ENCODE data around the gene CMAS.
"Not testable (repeated sequence)": the region's sequence is repeated elsewhere in the genome, so short reads cannot be mapped to it uniquely, and the experiment has no call there.

The CMAS gene

GRCh38 chr12:22046090-22046967, at the start of gene CMAS:
CMAS (plus strand) TSS chr12:22046218; CDS start chr12:22046304, 86 bp downstream.
- DNase-seq: peak; percentile 84 to 89

GRCh38 chr12:21998295-21998694, 47.7 kb upstream of the CMAS start:
- no peak for DNase-seq

- no peak for DNase-seq
Observed at GRCh38 chr12:21998782-21999181, 47.2 kb upstream of the CMAS start.

- no peak for DNase-seq
Observed at GRCh38 chr12:22002430-22002829, 43.6 kb upstream of the CMAS start.

GRCh38 chr12:22007794-22008193, 38.2 kb upstream of the CMAS start:
- not testable (repeated sequence) for DNase-seq

- no peak for DNase-seq
Observed at GRCh38 chr12:22008196-22008595, 37.8 kb upstream of the CMAS start.

GRCh38 chr12:22014041-22014782, 31.8 kb upstream of the CMAS start:
- no peak for DNase-seq

- DNase-seq: no peak
Observed at GRCh38 chr12:22014783-22015144, 31.3 kb upstream of the CMAS start.

- DNase-seq: no peak
Observed at GRCh38 chr12:22016982-22017381, 29.0 kb upstream of the CMAS start.

GRCh38 chr12:22018860-22019259, 27.2 kb upstream of the CMAS start:
- no peak for DNase-seq

- DNase-seq: not testable (repeated sequence)
Observed at GRCh38 chr12:22023489-22023888, 22.5 kb upstream of the CMAS start.

- no peak for DNase-seq
Observed at GRCh38 chr12:22029491-22029890, 16.5 kb upstream of the CMAS start.

GRCh38 chr12:22029991-22030390, 16.0 kb upstream of the CMAS start:
- DNase-seq: no peak

- DNase-seq: no peak
Observed at GRCh38 chr12:22032732-22033131, 13.3 kb upstream of the CMAS start.

- no peak for DNase-seq
Observed at GRCh38 chr12:22034709-22035506, 11.1 kb upstream of the CMAS start.

GRCh38 chr12:22037947-22038346, 8.1 kb upstream of the CMAS start:
- no peak for DNase-seq

- DNase-seq: no peak
Observed at GRCh38 chr12:22038734-22039133, 7.3 kb upstream of the CMAS start.

- no peak for DNase-seq
Observed at GRCh38 chr12:22039361-22039760, 6.7 kb upstream of the CMAS start.

- DNase-seq: no peak
Observed at GRCh38 chr12:22042976-22043669, 2.9 kb upstream of the CMAS start.

- DNase-seq: no peak
Observed at GRCh38 chr12:22043943-22044342, 2.1 kb upstream of the CMAS start.

- DNase-seq: no peak
Observed at GRCh38 chr12:22044391-22044790, 1.6 kb upstream of the CMAS start.

- no peak for DNase-seq
Observed at GRCh38 chr12:22046968-22047390, 961 bp downstream of the CMAS start.

GRCh38 chr12:22047494-22047893, 1.5 kb downstream of the CMAS start:
- no peak for DNase-seq

Data from activated T-cell treated with anti-CD3 and anti-CD28 coated beads, Interleukin-2, amount 50 U/mL, for 48 hours (primary cell).